Adrenal gland (tissue), 12 donors: Measurements from ENCODE around the gene NMRK1. TPM values are rescaled to one million over a fixed set of nuclear protein-coding genes. Genes with fewer than 3 reads are reported as not detected.

ENCODE experiments used
- DNase-seq, 7 donors: peaks; one replicate each; pipeline ENCODE4 v3.0.0-alpha.2; 2019 to 2020
- H3K27ac ChIP-seq, 5 donors: fragments of 200-600 bp; sonication (generic) in 4 of 5; 1 replicate in 3 of 5; 2 replicates in 2 of 5; pipeline versions ENCODE4 v1.5.1 to v1.8.0; 2016 to 2020; ENCODE audit warnings: mild to moderate bottlenecking in 1 of 5
- H3K27me3 ChIP-seq: fragments of 200-600 bp; 2 replicates; pipeline ENCODE4 v1.8.0; 2021
- H3K36me3 ChIP-seq, 2 donors: fragments of 200-600 bp; replicated peaks in 1 of 2; 1 replicate in 1 of 2; 2 replicates in 1 of 2; pipeline versions ENCODE4 v1.5.1 to v1.8.0; 2018 to 2022
- H3K4me1 ChIP-seq, 2 donors: fragments of 200-600 bp; replicated peaks in 1 of 2; 1 replicate in 1 of 2; 2 replicates in 1 of 2; pipeline versions ENCODE4 v1.5.1 to v1.8.0; 2018 to 2021
- H3K4me3 ChIP-seq, 4 donors: fragments of 200-600 bp; sonication (generic) in 3 of 4; one replicate each; pipeline ENCODE4 v1.5.1; 2016 to 2018
- H3K9me3 ChIP-seq, 3 donors: fragments of 200-600 bp; sonication (generic) in 1 of 3; replicated peaks in 1 of 3; 1 replicate in 2 of 3; 2 replicates in 1 of 3; pipeline versions ENCODE4 v1.5.1 to v1.8.0; 2016 to 2021
- POLR2A ChIP-seq, 2 donors: fragments of 450-650 bp; IDR thresholded peaks; one replicate each; pipeline ENCODE4 v1.6.1; 2017; ENCODE audit warnings: antibody characterized with exemption in 2 of 2, mild to moderate bottlenecking in 2 of 2, moderate library complexity in 1 of 2
- WGBS, 4 donors: extraction: QIAGEN DNeasy Blood & Tissue Kit in 2 of 4; methylation state at CpG; one replicate each; pipeline versions ENCODE4 v1.1.5 to v1.1.7; 2013 to 2017; 5-methylcytosine and 5-hydroxymethylcytosine counted together
- intact Hi-C, 2 donors: fragments of 100-400 bp; cut with DNase I; formaldehyde crosslinking; loops; one replicate each; pipeline versions ENCODE4 v1.14.1 to v1.15.0; 2022 to 2023
- polyA plus RNA-seq, 3 donors: library from polyadenylated mRNA; stranded (reverse); fragments of 200-250 nt in 2 of 3; fragments of 350-450 nt in 1 of 3; fragmentation: Illumina TruSeq in 1 of 3; extraction: RNeasy Lipid Tissue Mini Kit (QIAGEN cat#74804) in 1 of 3; gene quantifications; one replicate each; pipeline ENCODE4 v1.2.3, GENCODE V29; 2013 to 2014
- total RNA-seq, 9 donors: library from RNA; depleted of rRNA in 4 of 9; stranded (reverse); fragments of >200 nt in 4 of 9; fragments of 120-200 nt in 1 of 9; fragmentation: NEBNext Ultra II Directional in 1 of 9; extraction: Animal tissue kit (Norgen Biotek cat#: 25700) in 1 of 9; gene quantifications; one replicate each; pipeline versions ENCODE4 v1.1.0 to v1.2.4, GENCODE V29; 2013 to 2023
- TF ChIP-seq, protein P1 (sequence below), 6 experiments: fragments of 450-650 bp in 4 of 6; fragments of 200-600 bp in 2 of 6; sonication (generic) in 1 of 6; IDR thresholded peaks; 1 replicate in 5 of 6; 2 replicates in 1 of 6; pipeline versions ENCODE4 v1.5.1 to v1.8.0; 2016 to 2021; ENCODE audit warnings: antibody characterized with exemption in 6 of 6, mild to moderate bottlenecking in 2 of 6, moderate library complexity in 1 of 6
- donor health status: healthy with polysubstance abuse.
- donor health status: Bipolar disorder and iron deficiency.
- donor health status: DM: yes; HTN: yes; CAD: no.
- donor health status: DM: no; HTN: no; CAD: no.
- donor health status: DM: no; HTN: no; CAD: no.
- donor health status: DM: yes; HTN: yes; CAD: no.

NMRK1 gene
- total and polyA plus RNA-seq, 12 donors = 4.3 to 93.2 (median 21.3) TPM

DNA sequence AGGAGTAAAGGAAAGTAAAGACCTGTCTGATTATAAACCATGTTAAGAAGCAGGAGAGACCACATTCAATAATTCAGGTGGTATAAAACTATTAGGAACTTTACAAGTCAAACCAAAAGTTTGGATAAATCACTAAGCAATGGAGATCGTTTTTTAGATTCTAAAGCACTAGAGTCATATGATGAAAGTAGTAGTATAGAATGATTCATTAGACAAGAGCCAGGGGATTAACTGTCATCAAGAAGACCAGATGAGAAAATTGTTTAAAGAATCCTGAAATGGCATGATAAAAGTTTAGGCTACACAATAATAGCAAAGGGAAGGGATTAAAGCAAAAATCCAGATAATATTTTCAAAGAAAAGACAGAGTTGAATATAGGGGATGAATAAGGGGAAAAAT lies 46.9 kb downstream of the NMRK1 start:
- no peak for DNase-seq
- WGBS, 4 donors = 71 to 83% (median 76%) methylated on average over 1 of the region's 1 CpG
- intact Hi-C loops = no loop called here
- no peak for TF ChIP-seq POLR2A (IDR thresholded peaks at IDR 0.05)
- TF ChIP-seq, protein P1, sequence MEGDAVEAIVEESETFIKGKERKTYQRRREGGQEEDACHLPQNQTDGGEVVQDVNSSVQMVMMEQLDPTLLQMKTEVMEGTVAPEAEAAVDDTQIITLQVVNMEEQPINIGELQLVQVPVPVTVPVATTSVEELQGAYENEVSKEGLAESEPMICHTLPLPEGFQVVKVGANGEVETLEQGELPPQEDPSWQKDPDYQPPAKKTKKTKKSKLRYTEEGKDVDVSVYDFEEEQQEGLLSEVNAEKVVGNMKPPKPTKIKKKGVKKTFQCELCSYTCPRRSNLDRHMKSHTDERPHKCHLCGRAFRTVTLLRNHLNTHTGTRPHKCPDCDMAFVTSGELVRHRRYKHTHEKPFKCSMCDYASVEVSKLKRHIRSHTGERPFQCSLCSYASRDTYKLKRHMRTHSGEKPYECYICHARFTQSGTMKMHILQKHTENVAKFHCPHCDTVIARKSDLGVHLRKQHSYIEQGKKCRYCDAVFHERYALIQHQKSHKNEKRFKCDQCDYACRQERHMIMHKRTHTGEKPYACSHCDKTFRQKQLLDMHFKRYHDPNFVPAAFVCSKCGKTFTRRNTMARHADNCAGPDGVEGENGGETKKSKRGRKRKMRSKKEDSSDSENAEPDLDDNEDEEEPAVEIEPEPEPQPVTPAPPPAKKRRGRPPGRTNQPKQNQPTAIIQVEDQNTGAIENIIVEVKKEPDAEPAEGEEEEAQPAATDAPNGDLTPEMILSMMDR (IDR thresholded peaks at IDR 0.05) = no peak
- no peaks in the 10 kb centered on the region for H3K4me1 ChIP-seq
- no peaks in the 10 kb centered on the region for H3K27me3 ChIP-seq
- no peaks in the 10 kb centered on the region for H3K36me3 ChIP-seq
- no peak overlapping the region for H3K27ac ChIP-seq
- no peak overlapping the region for H3K4me3 ChIP-seq
- H3K9me3 ChIP-seq = no peaks in the 10 kb centered on the region

DNA sequence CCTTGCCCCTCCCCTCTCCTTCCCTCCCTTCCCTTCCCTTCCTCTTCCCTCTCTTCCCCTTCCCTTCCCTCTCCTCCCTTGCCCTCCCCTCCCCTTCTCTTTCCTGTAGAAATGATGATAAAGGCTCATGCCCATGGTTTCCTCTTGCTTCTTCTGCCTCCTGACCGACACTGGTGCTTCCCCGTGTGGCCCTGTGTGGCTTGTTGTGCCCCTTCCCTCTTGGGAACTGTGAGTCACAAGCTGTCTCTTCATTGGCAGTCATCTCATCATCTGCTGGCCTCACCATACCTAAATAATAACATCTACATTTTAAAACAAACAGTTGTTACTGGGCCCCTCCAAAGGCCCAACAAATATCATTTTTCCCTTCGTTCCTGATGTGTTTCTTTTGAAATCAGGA lies 48.2 kb downstream of the NMRK1 start:
- H3K4me1 ChIP-seq = no peaks in the 10 kb centered on the region
- TF ChIP-seq, protein P1 (IDR thresholded peaks at IDR 0.05) = no peak
- TF ChIP-seq POLR2A (IDR thresholded peaks at IDR 0.05) = no peak
- no peaks in the 10 kb centered on the region for H3K36me3 ChIP-seq
- 64 to 74% (median 67%) methylated on average over 3 of the region's 3 CpGs for WGBS, 4 donors
- H3K27ac ChIP-seq = no peak overlapping the region
- H3K27me3 ChIP-seq = no peaks in the 10 kb centered on the region
- no peak for DNase-seq
- no peak overlapping the region for H3K4me3 ChIP-seq
- no peaks in the 10 kb centered on the region for H3K9me3 ChIP-seq
- intact Hi-C loops = no loop called here

DNA sequence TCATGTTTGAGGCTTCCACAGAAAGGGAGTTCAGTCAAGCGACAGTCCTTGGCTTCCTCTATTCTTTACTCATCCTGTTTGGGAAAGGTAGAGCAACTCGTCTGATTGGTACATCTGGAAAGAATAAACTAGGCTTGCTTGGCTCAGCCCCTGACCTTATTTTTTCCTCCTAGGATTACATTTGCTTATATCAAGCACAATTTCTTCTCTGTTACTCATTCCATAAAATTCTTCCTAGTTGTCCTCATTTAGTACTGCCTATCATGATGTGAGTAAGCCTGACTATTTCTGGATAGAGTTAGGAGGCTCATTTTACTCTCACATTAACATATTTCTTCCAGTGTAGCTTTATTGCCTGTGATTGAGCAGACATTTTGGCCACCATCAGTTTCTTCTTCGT lies 48.9 kb downstream of the NMRK1 start:
- Histone ChIP-seq H3K27ac (no peak overlapping the region), H3K27me3 (no peaks in the 10 kb centered on the region), H3K4me3 (no peak overlapping the region), H3K36me3 (no peaks in the 10 kb centered on the region), H3K9me3 (no peaks in the 10 kb centered on the region), H3K4me1 (no peaks in the 10 kb centered on the region)
- TF ChIP-seq POLR2A (IDR thresholded peaks at IDR 0.05) = no peak
- TF ChIP-seq, protein P1 (IDR thresholded peaks at IDR 0.05) = no peak
- WGBS, 4 donors = 59 to 74% (median 68%) methylated on average over 3 of the region's 3 CpGs
- intact Hi-C loops = no loop called here
- no peak for DNase-seq

DNA sequence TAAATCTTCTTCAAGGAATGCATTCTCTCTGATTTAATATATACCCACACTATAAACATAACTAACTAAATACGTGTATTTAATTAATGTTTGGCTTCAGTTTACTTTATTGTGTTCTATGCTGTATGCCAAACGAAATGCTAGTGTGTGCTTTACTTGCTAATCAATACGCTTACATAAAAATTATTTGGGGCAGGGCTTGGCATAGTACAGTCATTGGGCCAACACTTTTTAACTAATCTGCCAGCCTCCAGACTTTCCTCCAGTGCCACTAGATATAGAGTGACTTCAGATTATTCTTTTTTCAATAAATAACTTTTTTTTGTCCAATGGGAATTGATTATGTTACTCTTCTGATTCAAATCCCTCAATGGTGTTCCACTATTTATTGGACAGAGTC lies 51.2 kb downstream of the NMRK1 start:
- Histone ChIP-seq H3K27me3 (no peaks in the 10 kb centered on the region), H3K4me3 (no peak overlapping the region), H3K9me3 (no peaks in the 10 kb centered on the region), H3K27ac (no peak overlapping the region), H3K4me1 (no peaks in the 10 kb centered on the region), H3K36me3 (no peaks in the 10 kb centered on the region)
- 80 to 89% (median 84%) methylated on average over 3 of the region's 3 CpGs for WGBS, 4 donors
- intact Hi-C loops = no loop called here
- TF ChIP-seq, protein P1 (IDR thresholded peaks at IDR 0.05) = no peak
- no peak for TF ChIP-seq POLR2A (IDR thresholded peaks at IDR 0.05)
- DNase-seq = no peak
